ENCODE measurements around the gene ARHGAP33. TPM values are rescaled to one million over a fixed set of nuclear protein-coding genes. Genes with fewer than 3 reads are reported as not detected.

Gene ARHGAP33
- polyA plus RNA-seq, 1 donor from 2014 or later: 20.5 TPM

GRCh38 chr19:35789978-35790944 is 14.9 kb downstream of the ARHGAP33 start:
- H3K36me3 ChIP-seq (ENCODE audit: insufficient read depth, low read length): no peaks in the 10 kb centered on the region
- H3K4me2 ChIP-seq (ENCODE audit: low read length): no peak overlapping the region
- H3K4me3 ChIP-seq (ENCODE audit: low read length): no peak overlapping the region
- H3K9ac ChIP-seq (ENCODE audit: low read length): no peak overlapping the region
- TF ChIP-seq SMC3 (conservative IDR thresholded peaks at IDR 0.05; ENCODE audit: poor library complexity) (no peak), EZH2 (IDR thresholded peaks at IDR 0.05; ENCODE audit: borderline replicate concordance, insufficient read depth, low read length, poor library complexity, severe bottlenecking) (no peak), TAF1 (IDR thresholded peaks at IDR 0.05; ENCODE audit: low read depth) (no peak), EP300 (conservative IDR thresholded peaks at IDR 0.05; ENCODE audit: poor library complexity, severe bottlenecking) (no peak), POLR2AphosphoS5 (IDR thresholded peaks at IDR 0.05) (no peak), MXI1 (conservative IDR thresholded peaks at IDR 0.05; ENCODE audit: poor library complexity, severe bottlenecking) (no peak), RAD21 (conservative IDR thresholded peaks at IDR 0.05) (no peak)
- TF ChIP-seq, protein P1, sequence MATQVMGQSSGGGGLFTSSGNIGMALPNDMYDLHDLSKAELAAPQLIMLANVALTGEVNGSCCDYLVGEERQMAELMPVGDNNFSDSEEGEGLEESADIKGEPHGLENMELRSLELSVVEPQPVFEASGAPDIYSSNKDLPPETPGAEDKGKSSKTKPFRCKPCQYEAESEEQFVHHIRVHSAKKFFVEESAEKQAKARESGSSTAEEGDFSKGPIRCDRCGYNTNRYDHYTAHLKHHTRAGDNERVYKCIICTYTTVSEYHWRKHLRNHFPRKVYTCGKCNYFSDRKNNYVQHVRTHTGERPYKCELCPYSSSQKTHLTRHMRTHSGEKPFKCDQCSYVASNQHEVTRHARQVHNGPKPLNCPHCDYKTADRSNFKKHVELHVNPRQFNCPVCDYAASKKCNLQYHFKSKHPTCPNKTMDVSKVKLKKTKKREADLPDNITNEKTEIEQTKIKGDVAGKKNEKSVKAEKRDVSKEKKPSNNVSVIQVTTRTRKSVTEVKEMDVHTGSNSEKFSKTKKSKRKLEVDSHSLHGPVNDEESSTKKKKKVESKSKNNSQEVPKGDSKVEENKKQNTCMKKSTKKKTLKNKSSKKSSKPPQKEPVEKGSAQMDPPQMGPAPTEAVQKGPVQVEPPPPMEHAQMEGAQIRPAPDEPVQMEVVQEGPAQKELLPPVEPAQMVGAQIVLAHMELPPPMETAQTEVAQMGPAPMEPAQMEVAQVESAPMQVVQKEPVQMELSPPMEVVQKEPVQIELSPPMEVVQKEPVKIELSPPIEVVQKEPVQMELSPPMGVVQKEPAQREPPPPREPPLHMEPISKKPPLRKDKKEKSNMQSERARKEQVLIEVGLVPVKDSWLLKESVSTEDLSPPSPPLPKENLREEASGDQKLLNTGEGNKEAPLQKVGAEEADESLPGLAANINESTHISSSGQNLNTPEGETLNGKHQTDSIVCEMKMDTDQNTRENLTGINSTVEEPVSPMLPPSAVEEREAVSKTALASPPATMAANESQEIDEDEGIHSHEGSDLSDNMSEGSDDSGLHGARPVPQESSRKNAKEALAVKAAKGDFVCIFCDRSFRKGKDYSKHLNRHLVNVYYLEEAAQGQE (IDR thresholded peaks at IDR 0.05; ENCODE audit: borderline replicate concordance): no peak
- TF ChIP-seq, protein P2, sequence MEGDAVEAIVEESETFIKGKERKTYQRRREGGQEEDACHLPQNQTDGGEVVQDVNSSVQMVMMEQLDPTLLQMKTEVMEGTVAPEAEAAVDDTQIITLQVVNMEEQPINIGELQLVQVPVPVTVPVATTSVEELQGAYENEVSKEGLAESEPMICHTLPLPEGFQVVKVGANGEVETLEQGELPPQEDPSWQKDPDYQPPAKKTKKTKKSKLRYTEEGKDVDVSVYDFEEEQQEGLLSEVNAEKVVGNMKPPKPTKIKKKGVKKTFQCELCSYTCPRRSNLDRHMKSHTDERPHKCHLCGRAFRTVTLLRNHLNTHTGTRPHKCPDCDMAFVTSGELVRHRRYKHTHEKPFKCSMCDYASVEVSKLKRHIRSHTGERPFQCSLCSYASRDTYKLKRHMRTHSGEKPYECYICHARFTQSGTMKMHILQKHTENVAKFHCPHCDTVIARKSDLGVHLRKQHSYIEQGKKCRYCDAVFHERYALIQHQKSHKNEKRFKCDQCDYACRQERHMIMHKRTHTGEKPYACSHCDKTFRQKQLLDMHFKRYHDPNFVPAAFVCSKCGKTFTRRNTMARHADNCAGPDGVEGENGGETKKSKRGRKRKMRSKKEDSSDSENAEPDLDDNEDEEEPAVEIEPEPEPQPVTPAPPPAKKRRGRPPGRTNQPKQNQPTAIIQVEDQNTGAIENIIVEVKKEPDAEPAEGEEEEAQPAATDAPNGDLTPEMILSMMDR (IDR thresholded peaks at IDR 0.05; ENCODE audit: poor library complexity, severe bottlenecking): no peak
- no peaks in the 10 kb centered on the region for H3K79me2 ChIP-seq (replicated peaks; ENCODE audit: insufficient read depth, low read length)
- H3K9me2 ChIP-seq (ENCODE audit: insufficient read depth, low read length): no peaks in the 10 kb centered on the region
- H3K9me3 ChIP-seq (ENCODE audit: low read length): no peaks in the 10 kb centered on the region
- H3K27ac ChIP-seq (ENCODE audit: low read length): no peak overlapping the region
- H3K27me3 ChIP-seq (ENCODE audit: insufficient read depth, low read depth, low read length): no peaks in the 10 kb centered on the region
- no peaks in the 10 kb centered on the region for H3F3A ChIP-seq (ENCODE audit: insufficient read depth, low read length, poor library complexity, severe bottlenecking)
- H2AFZ ChIP-seq (ENCODE audit: low read depth, low read length): no peak overlapping the region
- no peaks in the 10 kb centered on the region for H4K20me1 ChIP-seq (ENCODE audit: insufficient read depth)

DNA sequence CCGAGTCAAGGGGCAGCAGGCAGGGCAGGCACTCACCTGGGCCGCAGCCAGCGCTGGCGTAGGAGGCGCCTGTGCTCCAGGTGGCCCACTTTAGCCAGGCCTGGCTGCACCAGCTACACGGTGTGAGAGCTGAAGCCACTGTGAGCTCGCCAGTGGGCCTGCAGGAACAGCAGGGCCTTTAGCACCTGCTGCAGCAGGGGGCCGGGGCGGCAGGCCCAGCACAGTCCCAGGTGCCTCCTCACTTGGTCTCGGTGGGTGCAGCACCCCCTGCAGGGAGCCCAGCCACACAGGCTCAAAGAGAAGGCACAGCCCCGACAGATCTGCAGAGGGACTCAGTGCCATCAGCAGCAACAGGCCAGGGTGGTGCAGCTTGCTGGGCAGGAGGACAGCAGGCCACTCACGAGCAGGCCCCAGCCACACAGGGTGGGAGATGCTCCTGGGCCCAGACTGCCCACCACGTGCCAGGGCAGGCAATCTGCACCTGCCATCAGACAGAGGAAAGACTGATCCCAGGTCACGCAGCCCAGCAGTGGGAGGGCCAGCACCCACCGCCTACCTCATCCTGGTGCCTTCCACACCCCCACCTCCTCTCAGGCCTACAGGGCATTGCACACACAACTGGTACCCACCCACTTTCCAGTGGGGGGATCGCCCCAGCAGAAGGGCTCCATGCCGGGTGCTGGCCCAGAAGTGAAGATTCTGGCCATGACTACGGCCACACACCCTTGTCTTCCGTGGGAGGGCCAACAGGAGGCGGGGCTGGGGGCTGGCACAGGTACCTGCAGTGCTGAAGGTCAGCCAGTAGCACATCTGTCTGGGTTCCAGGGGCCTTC is 15.8 kb downstream of the ARHGAP33 start:
- peaks cover 3% of the 10 kb centered on the region for H3K27me3 ChIP-seq (ENCODE audit: insufficient read depth, low read depth, low read length)
- H4K20me1 ChIP-seq (ENCODE audit: insufficient read depth): no peaks in the 10 kb centered on the region
- no peaks in the 10 kb centered on the region for H3K9me2 ChIP-seq (ENCODE audit: insufficient read depth, low read length)
- no peak overlapping the region for H3K27ac ChIP-seq (ENCODE audit: low read length)
- H3K4me3 ChIP-seq (ENCODE audit: low read length): no peak overlapping the region
- no peaks in the 10 kb centered on the region for H3K79me2 ChIP-seq (replicated peaks; ENCODE audit: insufficient read depth, low read length)
- H3K4me2 ChIP-seq (ENCODE audit: low read length): no peak overlapping the region
- no peaks in the 10 kb centered on the region for H3K36me3 ChIP-seq (ENCODE audit: insufficient read depth, low read length)
- H2AFZ ChIP-seq (ENCODE audit: low read depth, low read length): no peak overlapping the region
- H3K9ac ChIP-seq (ENCODE audit: low read length): no peak overlapping the region
- TF ChIP-seq, protein P2 (IDR thresholded peaks at IDR 0.05; ENCODE audit: poor library complexity, severe bottlenecking): peak; percentile 29
- TF ChIP-seq POLR2AphosphoS5 (IDR thresholded peaks at IDR 0.05): no peak
- H3K9me3 ChIP-seq (ENCODE audit: low read length): no peaks in the 10 kb centered on the region
- H3F3A ChIP-seq (ENCODE audit: insufficient read depth, low read length, poor library complexity, severe bottlenecking): no peaks in the 10 kb centered on the region
